HG03135 (cell line): ENCODE data around the gene LRRC8D.
A peak's percentile ranks its signal among the peaks of the same experiment; 100 is the strongest.

Experiments
- ATAC-seq: cut with Tn5 transposase; IDR thresholded peaks from one replicate; pipeline ENCODE4 v1.9.1; 2021; ENCODE audit warnings: mild to moderate bottlenecking, moderate library complexity; ENCODE audit not compliant: unreplicated experiment

The LRRC8D gene

GRCh38 chr1:89832496-89833127 lies 11.8 kb downstream of the LRRC8D start:
- no peak for ATAC-seq

GRCh38 chr1:89833183-89834082 lies 12.6 kb downstream of the LRRC8D start:
- no peak for ATAC-seq

- no peak for ATAC-seq
Observed at GRCh38 chr1:89834083-89834704, 13.4 kb downstream of the LRRC8D start.

- ATAC-seq = no peak
Observed at GRCh38 chr1:89836252-89837035, 15.6 kb downstream of the LRRC8D start.

GRCh38 chr1:89837036-89837481 lies 16.2 kb downstream of the LRRC8D start:
- no peak for ATAC-seq

GRCh38 chr1:89837510-89837909 lies 16.7 kb downstream of the LRRC8D start:
- ATAC-seq = no peak

GRCh38 chr1:89839516-89839915 lies 18.7 kb downstream of the LRRC8D start:
- ATAC-seq = no peak

- no peak for ATAC-seq
Observed at GRCh38 chr1:89841507-89841906, 20.7 kb downstream of the LRRC8D start.

GRCh38 chr1:89842567-89843272 lies 21.9 kb downstream of the LRRC8D start:
- ATAC-seq = peak; percentile 50

- peak; percentile 86 for ATAC-seq
Observed at GRCh38 chr1:89843273-89844130, 22.7 kb downstream of the LRRC8D start.

- no peak for ATAC-seq
Observed at GRCh38 chr1:89844241-89844807, 23.5 kb downstream of the LRRC8D start.

GRCh38 chr1:89844860-89845259 lies 24.0 kb downstream of the LRRC8D start:
- no peak for ATAC-seq

- no peak for ATAC-seq
Observed at GRCh38 chr1:89847191-89847729, 26.4 kb downstream of the LRRC8D start.

GRCh38 chr1:89850844-89851415 lies 30.1 kb downstream of the LRRC8D start:
- no peak for ATAC-seq

- ATAC-seq = no peak
Observed at GRCh38 chr1:89854140-89854539, 33.3 kb downstream of the LRRC8D start.

GRCh38 chr1:89855413-89856123 lies 34.7 kb downstream of the LRRC8D start:
- peak; percentile 84 for ATAC-seq

- no peak for ATAC-seq
Observed at GRCh38 chr1:89863165-89863830, 42.5 kb downstream of the LRRC8D start.
